HG03460 (cell line): Measurements from ENCODE around the gene CHST12.

Experiments used
- ATAC-seq: cut with Tn5 transposase; IDR thresholded peaks from one replicate; pipeline ENCODE4 v1.9.1; 2021; ENCODE audit not compliant: unreplicated experiment

Gene CHST12

DNA sequence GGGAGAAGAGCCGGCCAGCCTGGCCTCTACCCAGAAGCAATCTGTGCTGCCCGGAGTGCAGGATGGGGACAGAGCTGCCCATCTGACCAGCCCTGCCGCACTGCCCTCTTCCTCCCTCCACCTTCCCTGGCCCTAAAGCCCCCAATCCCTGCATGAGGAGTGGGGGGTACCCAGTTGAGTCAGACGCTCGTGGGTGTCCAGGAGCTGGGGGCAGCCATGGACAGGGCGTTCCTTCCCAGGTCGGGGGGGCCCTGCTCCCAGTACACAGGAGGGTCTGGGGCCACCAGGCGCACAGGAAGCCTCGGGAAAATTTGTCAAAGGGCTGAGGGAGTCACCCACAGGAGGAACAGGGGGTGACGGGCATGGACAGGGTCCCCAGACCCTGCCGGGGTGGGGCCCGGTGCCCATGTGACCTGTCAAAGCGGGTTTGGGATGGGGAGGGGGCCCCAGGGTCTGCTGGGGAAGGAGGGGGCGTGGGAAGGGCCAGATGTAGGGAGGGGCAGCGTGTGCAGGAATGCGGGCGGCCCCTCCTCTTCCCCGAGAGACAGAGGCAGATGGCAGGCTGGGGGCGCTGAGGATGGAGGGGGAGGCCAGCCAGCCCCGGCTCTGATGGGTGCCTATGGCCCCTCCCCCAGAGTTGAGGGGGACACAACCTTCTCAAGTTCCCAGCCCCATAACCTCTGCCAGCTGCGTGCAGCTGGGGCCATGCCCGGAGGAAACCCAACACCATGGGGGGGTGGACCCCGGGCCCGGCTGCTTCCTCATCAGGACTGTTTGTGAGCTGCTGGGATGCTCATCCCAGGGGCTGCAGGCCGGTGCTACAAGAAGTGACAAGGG is 94.3 kb downstream of the CHST12 start:
- ATAC-seq: no peak
